ENCODE results near the gene RARA. TPM values are rescaled to one million over a fixed set of nuclear protein-coding genes. Genes with fewer than 3 reads are reported as not detected.

RARA gene
- total RNA-seq, 1 donor from 2014 or later: 19.5 TPM

- no peak overlapping the region for H3K4me3 ChIP-seq (ENCODE audit: low read depth, low read length)
- no peak for DNase-seq (ENCODE audit: low read depth)
- TF ChIP-seq, protein P1, sequence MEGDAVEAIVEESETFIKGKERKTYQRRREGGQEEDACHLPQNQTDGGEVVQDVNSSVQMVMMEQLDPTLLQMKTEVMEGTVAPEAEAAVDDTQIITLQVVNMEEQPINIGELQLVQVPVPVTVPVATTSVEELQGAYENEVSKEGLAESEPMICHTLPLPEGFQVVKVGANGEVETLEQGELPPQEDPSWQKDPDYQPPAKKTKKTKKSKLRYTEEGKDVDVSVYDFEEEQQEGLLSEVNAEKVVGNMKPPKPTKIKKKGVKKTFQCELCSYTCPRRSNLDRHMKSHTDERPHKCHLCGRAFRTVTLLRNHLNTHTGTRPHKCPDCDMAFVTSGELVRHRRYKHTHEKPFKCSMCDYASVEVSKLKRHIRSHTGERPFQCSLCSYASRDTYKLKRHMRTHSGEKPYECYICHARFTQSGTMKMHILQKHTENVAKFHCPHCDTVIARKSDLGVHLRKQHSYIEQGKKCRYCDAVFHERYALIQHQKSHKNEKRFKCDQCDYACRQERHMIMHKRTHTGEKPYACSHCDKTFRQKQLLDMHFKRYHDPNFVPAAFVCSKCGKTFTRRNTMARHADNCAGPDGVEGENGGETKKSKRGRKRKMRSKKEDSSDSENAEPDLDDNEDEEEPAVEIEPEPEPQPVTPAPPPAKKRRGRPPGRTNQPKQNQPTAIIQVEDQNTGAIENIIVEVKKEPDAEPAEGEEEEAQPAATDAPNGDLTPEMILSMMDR (conservative IDR thresholded peaks at IDR 0.05; ENCODE audit: low read depth, low read length): no peak
Measured at GRCh38 chr17:40329839-40330794, 21.1 kb downstream of the RARA start.

DNA sequence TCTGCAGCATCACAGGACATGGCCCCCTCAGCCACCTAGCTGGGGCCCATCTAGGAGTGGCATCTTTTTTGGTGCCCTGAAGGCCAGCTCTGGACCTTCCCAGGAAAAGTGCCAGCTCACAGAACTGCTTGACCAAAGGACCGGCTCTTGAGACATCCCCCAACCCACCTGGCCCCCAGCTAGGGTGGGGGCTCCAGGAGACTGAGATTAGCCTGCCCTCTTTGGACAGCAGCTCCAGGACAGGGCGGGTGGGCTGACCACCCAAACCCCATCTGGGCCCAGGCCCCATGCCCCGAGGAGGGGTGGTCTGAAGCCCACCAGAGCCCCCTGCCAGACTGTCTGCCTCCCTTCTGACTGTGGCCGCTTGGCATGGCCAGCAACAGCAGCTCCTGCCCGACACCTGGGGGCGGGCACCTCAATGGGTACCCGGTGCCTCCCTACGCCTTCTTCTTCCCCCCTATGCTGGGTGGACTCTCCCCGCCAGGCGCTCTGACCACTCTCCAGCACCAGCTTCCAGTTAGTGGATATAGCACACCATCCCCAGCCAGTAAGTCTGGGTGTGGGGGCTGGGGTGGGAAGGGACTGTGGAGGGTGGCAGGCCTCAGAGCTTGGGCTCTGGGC is 22.0 kb downstream of the RARA start:
- no peak for DNase-seq (ENCODE audit: low read depth)
- TF ChIP-seq, protein P1 (conservative IDR thresholded peaks at IDR 0.05; ENCODE audit: low read depth, low read length): no peak
- no peak overlapping the region for H3K4me3 ChIP-seq (ENCODE audit: low read depth, low read length)

DNA sequence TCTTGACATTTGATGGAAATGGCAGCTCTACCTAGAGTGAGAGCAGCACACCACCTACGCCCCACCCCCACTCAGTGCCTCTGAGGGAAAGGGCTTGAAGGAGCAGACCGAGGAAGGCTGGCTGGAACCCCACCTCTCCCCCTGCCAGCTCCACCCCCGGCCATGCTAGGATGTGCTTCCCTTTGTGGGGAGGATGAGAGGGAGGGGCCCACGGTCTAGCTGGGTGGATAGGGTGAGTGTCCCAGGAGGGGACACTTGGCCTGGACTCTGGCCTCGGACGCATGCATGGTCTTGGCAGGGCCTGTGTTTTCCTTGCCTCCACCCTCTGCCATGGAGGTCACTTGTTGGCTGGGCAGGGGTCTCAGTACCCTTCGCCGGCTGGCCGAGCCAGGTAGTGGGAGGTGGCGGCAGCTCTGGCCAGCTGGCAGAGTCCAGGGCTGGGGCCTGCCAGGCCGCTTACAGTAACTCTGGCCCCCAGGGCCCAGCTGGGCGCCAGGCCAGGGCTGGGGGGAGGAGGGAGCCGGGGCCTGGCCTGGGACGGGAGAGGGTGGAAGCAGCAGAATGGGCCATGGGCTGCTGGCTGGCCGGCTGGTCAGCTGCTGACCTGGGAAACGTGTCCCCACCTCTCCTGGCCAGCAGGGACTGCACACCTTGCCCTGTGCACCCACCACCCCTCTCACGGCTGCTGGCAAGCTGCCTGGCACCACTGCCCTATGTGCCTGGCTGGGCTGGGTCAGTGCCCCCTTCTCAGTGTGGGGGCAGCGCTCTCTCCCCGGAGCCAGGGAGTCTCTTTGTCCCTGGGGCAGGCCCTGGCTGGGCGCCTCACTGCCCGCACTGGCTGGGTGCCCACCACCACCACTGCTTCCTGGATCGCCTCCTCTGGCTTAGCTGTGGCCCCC is 23.0 kb downstream of the RARA start:
- no peak for DNase-seq (ENCODE audit: low read depth)
- H3K4me3 ChIP-seq (ENCODE audit: low read depth, low read length): no peak overlapping the region

DNA sequence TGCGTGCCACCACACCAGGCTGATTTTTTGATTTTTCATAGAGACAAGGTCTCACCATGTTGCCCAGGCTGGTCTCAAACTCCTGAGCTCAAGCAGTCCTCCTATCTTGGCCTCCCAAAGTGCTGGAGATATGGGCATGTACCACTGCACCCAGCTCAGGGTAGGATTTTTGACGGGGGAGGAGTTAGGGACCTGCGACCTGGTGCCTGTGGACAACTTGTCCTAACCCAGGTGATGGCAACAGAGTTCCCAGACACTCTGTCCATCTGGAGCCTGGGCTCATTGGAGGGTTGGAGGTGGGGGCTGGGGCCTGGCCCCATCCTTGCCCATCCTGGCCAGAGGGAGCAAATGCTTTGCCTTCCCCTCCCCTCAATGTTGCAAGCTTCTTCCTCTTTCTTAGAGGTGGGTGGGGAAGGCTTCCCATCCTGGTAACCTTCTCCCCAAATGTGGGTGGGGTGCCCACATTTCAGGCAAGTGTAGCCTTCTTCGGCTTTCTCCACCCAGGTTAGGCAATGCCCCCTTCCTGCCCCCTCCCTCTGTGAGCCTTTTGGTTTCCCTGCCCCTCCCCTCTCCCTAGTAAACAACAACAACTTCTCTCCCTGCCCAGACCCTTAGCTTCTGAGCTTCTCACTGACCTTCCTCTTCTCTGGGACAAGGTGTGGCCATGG is 24.9 kb downstream of the RARA start:
- H3K4me3 ChIP-seq (ENCODE audit: low read depth, low read length): no peak overlapping the region
- no peak for DNase-seq (ENCODE audit: low read depth)
- TF ChIP-seq, protein P1 (conservative IDR thresholded peaks at IDR 0.05; ENCODE audit: low read depth, low read length): no peak

More for the DNA sequence above, 23.0 kb downstream of the RARA start:
- TF ChIP-seq, protein P1 (conservative IDR thresholded peaks at IDR 0.05; ENCODE audit: low read depth, low read length): no peak

- H3K4me3 ChIP-seq (ENCODE audit: low read depth, low read length): no peak overlapping the region
- DNase-seq (ENCODE audit: low read depth): no peak
- TF ChIP-seq, protein P1 (conservative IDR thresholded peaks at IDR 0.05; ENCODE audit: low read depth, low read length): no peak
Measured at GRCh38 chr17:40335620-40336019, 26.6 kb downstream of the RARA start.

DNA sequence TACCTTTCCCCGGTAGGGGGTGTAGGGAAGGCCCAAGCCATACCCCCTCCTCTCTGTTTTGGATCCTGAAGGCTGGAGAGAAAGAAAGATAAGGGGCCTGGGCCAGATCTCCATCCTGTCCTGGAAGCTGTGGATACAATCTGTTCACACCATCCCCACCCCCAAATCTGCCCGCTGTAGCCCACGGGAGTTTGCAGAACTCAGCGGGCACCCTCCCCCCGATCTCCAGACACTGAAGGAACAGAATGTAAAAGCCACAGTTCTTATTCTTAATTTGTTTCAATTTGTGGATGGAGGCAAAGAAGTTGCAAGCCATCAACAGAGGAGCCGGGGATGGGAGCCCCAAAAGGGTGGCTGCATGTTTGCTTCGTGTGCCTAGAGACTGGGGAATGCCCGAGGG is 28.4 kb downstream of the RARA start:
- no peak overlapping the region for H3K4me3 ChIP-seq (ENCODE audit: low read depth, low read length)
- no peak for DNase-seq (ENCODE audit: low read depth)
- TF ChIP-seq, protein P1 (conservative IDR thresholded peaks at IDR 0.05; ENCODE audit: low read depth, low read length): no peak

Measured in epithelial cell of proximal tubule (primary cell).